Mesendoderm (in vitro differentiated cells): Measurements from ENCODE around the gene AGPS.
"Not testable (repeated sequence)": the region's sequence is repeated elsewhere in the genome, so short reads cannot be mapped to it uniquely, and the experiment has no call there.

Experiments used
- DNase-seq: peaks from one replicate; pipeline ENCODE4 v3.0.0; 2013
- H2AK5ac ChIP-seq: 2 replicates; pipeline ENCODE4 v1.6.1; 2013; ENCODE audit warnings: low read length, inconsistent platforms
- H2BK120ac ChIP-seq: 2 replicates; pipeline ENCODE4 v1.6.1; 2013; ENCODE audit warnings: low read depth, mild to moderate bottlenecking, low read length, moderate library complexity, mixed read lengths
- H2BK15ac ChIP-seq: replicated peaks from 2 replicates; pipeline ENCODE4 v1.6.1; 2013; ENCODE audit warnings: low read depth, mild to moderate bottlenecking, moderate library complexity
- H2BK5ac ChIP-seq: 2 replicates; pipeline ENCODE4 v1.6.1; 2013; ENCODE audit warnings: low read length, inconsistent platforms
- H3K18ac ChIP-seq: 2 replicates; pipeline ENCODE4 v1.6.1; 2013; ENCODE audit warnings: mild to moderate bottlenecking, low read length, mixed read lengths
- H3K23ac ChIP-seq: one replicate; pipeline ENCODE4 v1.6.1; 2013; ENCODE audit warnings: low read length
- H3K27ac ChIP-seq: 2 replicates; pipeline ENCODE4 v1.5.1; 2013; ENCODE audit warnings: low read depth, mild to moderate bottlenecking, inconsistent platforms, low read length, moderate library complexity
- H3K27me3 ChIP-seq: 2 replicates; pipeline ENCODE4 v1.6.1; 2013; ENCODE audit warnings: low read length, control low read depth, mild to moderate bottlenecking, inconsistent platforms; ENCODE audit not compliant: insufficient read depth, poor library complexity
- H3K36me3 ChIP-seq: 2 replicates; pipeline ENCODE4 v1.6.1; 2013; ENCODE audit warnings: low read length, inconsistent platforms; ENCODE audit not compliant: control insufficient read depth, insufficient read depth
- H3K4ac ChIP-seq: one replicate; pipeline ENCODE4 v1.6.1; 2013; ENCODE audit warnings: low read depth, mild to moderate bottlenecking, low read length, moderate library complexity
- H3K4me1 ChIP-seq: 2 replicates; pipeline ENCODE4 v1.6.1; 2013; ENCODE audit warnings: low read depth, low read length, inconsistent platforms; ENCODE audit not compliant: control insufficient read depth
- H3K4me2 ChIP-seq: 2 replicates; pipeline ENCODE4 v1.6.1; 2013; ENCODE audit warnings: low read length
- H3K4me3 ChIP-seq: 2 replicates; pipeline ENCODE4 v1.5.1; 2013; ENCODE audit warnings: mild to moderate bottlenecking, low read length
- H3K56ac ChIP-seq: one replicate; pipeline ENCODE4 v1.6.1; 2013; ENCODE audit warnings: low read length
- H3K79me1 ChIP-seq: 2 replicates; pipeline ENCODE4 v1.6.1; 2013; ENCODE audit warnings: low read length, inconsistent platforms
- H3K79me2 ChIP-seq: 2 replicates; pipeline ENCODE4 v1.6.1; 2013; ENCODE audit warnings: mild to moderate bottlenecking, low read length; ENCODE audit not compliant: control insufficient read depth, insufficient read depth
- H3K9ac ChIP-seq: 2 replicates; pipeline ENCODE4 v1.6.1; 2013; ENCODE audit warnings: low read length, inconsistent platforms
- H4K5ac ChIP-seq: one replicate; pipeline ENCODE4 v1.6.1; 2013; ENCODE audit warnings: low read length
- H4K8ac ChIP-seq: one replicate; pipeline ENCODE4 v1.6.1; 2013; ENCODE audit warnings: low read depth, mild to moderate bottlenecking, control low read depth, low read length, moderate library complexity
- WGBS: extraction: QIAGEN DNeasy Blood & Tissue Kit; methylation state at CpG from one replicate; pipeline ENCODE4 v1.1.7; 2013; ENCODE audit warnings: low lambda C conversion rate, missing lambda C conversion rate; ENCODE audit not compliant: insufficient coverage; ENCODE audit errors: extremely low coverage; 5-methylcytosine and 5-hydroxymethylcytosine counted together

Gene AGPS

GRCh38 chr2:177478029-177478428, 85.5 kb downstream of the AGPS start:
- DNase-seq = peak; percentile 63
- H2BK15ac ChIP-seq = no peak overlapping the region
- H3K36me3 ChIP-seq = no peaks in the 10 kb centered on the region
- H4K5ac ChIP-seq = no peak overlapping the region
- H2BK5ac ChIP-seq = no peak overlapping the region
- H3K27ac ChIP-seq = no peak overlapping the region
- H3K4me3 ChIP-seq = no peak overlapping the region
- no peaks in the 10 kb centered on the region for H3K4me1 ChIP-seq
- H4K8ac ChIP-seq = no peak overlapping the region
- H3K23ac ChIP-seq = no peak overlapping the region
- H2BK120ac ChIP-seq = no peak overlapping the region
- H3K18ac ChIP-seq = no peak overlapping the region
- no peak overlapping the region for H3K4me2 ChIP-seq
- H3K79me1 ChIP-seq = no peaks in the 10 kb centered on the region
- no CpG with 5 or more reads among the region's 2 CpGs for WGBS
- H2AK5ac ChIP-seq = no peak overlapping the region
- H3K56ac ChIP-seq = no peak overlapping the region
- H3K79me2 ChIP-seq = no peaks in the 10 kb centered on the region
- H3K27me3 ChIP-seq = no peaks in the 10 kb centered on the region
- no peak overlapping the region for H3K9ac ChIP-seq
- no peak overlapping the region for H3K4ac ChIP-seq

- Histone ChIP-seq H2AK5ac (no peak overlapping the region), H4K8ac (no peak overlapping the region), H3K4me1 (no peaks in the 10 kb centered on the region), H3K4ac (no peak overlapping the region), H2BK5ac (peak overlapping the region; percentile 52), H2BK15ac (no peak overlapping the region), H3K18ac (peak overlapping the region; percentile 65), H3K36me3 (no peaks in the 10 kb centered on the region), H3K9ac (no peak overlapping the region), H3K56ac (no peak overlapping the region), H3K27ac (peak overlapping the region; percentile 41), H3K4me3 (no peak overlapping the region), H3K27me3 (no peaks in the 10 kb centered on the region), H2BK120ac (no peak overlapping the region), H3K79me2 (no peaks in the 10 kb centered on the region), H4K5ac (no peak overlapping the region), H3K4me2 (no peak overlapping the region), H3K23ac (no peak overlapping the region), H3K79me1 (no peaks in the 10 kb centered on the region)
- peak; percentile 87 for DNase-seq
- no CpG with 5 or more reads among the region's 2 CpGs for WGBS
These were observed 86.3 kb downstream of the AGPS start for GRCh38 chr2:177478907-177479306.

- Histone ChIP-seq H3K4me1 (no peaks in the 10 kb centered on the region), H2AK5ac (no peak overlapping the region), H4K5ac (no peak overlapping the region), H3K79me2 (no peaks in the 10 kb centered on the region), H3K27me3 (no peaks in the 10 kb centered on the region), H3K56ac (no peak overlapping the region), H3K18ac (no peak overlapping the region), H3K36me3 (no peaks in the 10 kb centered on the region), H3K4ac (no peak overlapping the region), H2BK120ac (no peak overlapping the region), H3K9ac (no peak overlapping the region), H2BK5ac (no peak overlapping the region), H3K27ac (no peak overlapping the region), H3K4me2 (no peak overlapping the region), H2BK15ac (no peak overlapping the region), H3K23ac (no peak overlapping the region), H3K79me1 (no peaks in the 10 kb centered on the region), H3K4me3 (no peak overlapping the region), H4K8ac (no peak overlapping the region)
- no peak for DNase-seq
These were observed 89.6 kb downstream of the AGPS start for GRCh38 chr2:177482195-177482594.

GRCh38 chr2:177483531-177483930, 91.0 kb downstream of the AGPS start:
- H3K4ac ChIP-seq = no peak overlapping the region
- no peak for DNase-seq
- no peak overlapping the region for H4K5ac ChIP-seq
- H3K18ac ChIP-seq = no peak overlapping the region
- no peak overlapping the region for H4K8ac ChIP-seq
- 100% methylated on average over 1 of the region's 2 CpGs for WGBS
- no peaks in the 10 kb centered on the region for H3K4me1 ChIP-seq
- H3K79me1 ChIP-seq = no peaks in the 10 kb centered on the region
- no peak overlapping the region for H3K4me3 ChIP-seq
- no peaks in the 10 kb centered on the region for H3K27me3 ChIP-seq
- H3K23ac ChIP-seq = no peak overlapping the region
- no peak overlapping the region for H3K27ac ChIP-seq
- no peaks in the 10 kb centered on the region for H3K36me3 ChIP-seq
- no peak overlapping the region for H3K9ac ChIP-seq
- H3K56ac ChIP-seq = no peak overlapping the region
- no peak overlapping the region for H2BK15ac ChIP-seq
- no peak overlapping the region for H2AK5ac ChIP-seq
- H2BK120ac ChIP-seq = no peak overlapping the region
- no peaks in the 10 kb centered on the region for H3K79me2 ChIP-seq
- no peak overlapping the region for H3K4me2 ChIP-seq
- H2BK5ac ChIP-seq = no peak overlapping the region

GRCh38 chr2:177484180-177484795, 91.7 kb downstream of the AGPS start:
- Histone ChIP-seq H3K4ac (no peak overlapping the region), H3K79me2 (no peaks in the 10 kb centered on the region), H4K5ac (no peak overlapping the region), H2BK120ac (no peak overlapping the region), H2AK5ac (no peak overlapping the region), H3K4me1 (no peaks in the 10 kb centered on the region), H3K4me3 (no peak overlapping the region), H2BK5ac (no peak overlapping the region), H3K27me3 (no peaks in the 10 kb centered on the region), H3K56ac (no peak overlapping the region), H3K18ac (no peak overlapping the region), H2BK15ac (no peak overlapping the region), H3K9ac (no peak overlapping the region), H3K4me2 (no peak overlapping the region), H3K36me3 (no peaks in the 10 kb centered on the region), H4K8ac (no peak overlapping the region), H3K79me1 (no peaks in the 10 kb centered on the region), H3K23ac (no peak overlapping the region), H3K27ac (no peak overlapping the region)
- no peak for DNase-seq
- WGBS = no CpG with 5 or more reads among the region's 14 CpGs

GRCh38 chr2:177485657-177486056, 93.1 kb downstream of the AGPS start:
- not testable (repeated sequence) for DNase-seq, H2AK5ac ChIP-seq, H2BK15ac ChIP-seq, H3K36me3 ChIP-seq, H2BK5ac ChIP-seq, H3K23ac ChIP-seq, H4K5ac ChIP-seq, H3K4me2 ChIP-seq, H3K56ac ChIP-seq, H3K27ac ChIP-seq, H3K79me1 ChIP-seq, H3K9ac ChIP-seq, H3K4me3 ChIP-seq, H2BK120ac ChIP-seq, H3K27me3 ChIP-seq, H3K4me1 ChIP-seq, H3K18ac ChIP-seq, H4K8ac ChIP-seq, H3K79me2 ChIP-seq, H3K4ac ChIP-seq
- no CpG with 5 or more reads among the region's 5 CpGs for WGBS
